HEK293T (cell line): ENCODE measurements around the gene MYO1B.

ENCODE experiments used
- BHLHE40 ChIP-seq: fragments of 450-650 bp; IDR thresholded peaks from 2 replicates; pipeline ENCODE4 v1.6.1; 2016; ENCODE audit warnings: mild to moderate bottlenecking, moderate library complexity, borderline replicate concordance
- CTBP1 ChIP-seq: fragments of 450-650 bp; IDR thresholded peaks from 2 replicates; pipeline ENCODE4 v1.6.1; 2016; ENCODE audit warnings: borderline replicate concordance
- FOXK2 ChIP-seq: fragments of 450-650 bp; IDR thresholded peaks from 2 replicates; pipeline ENCODE4 v1.6.1; 2016; ENCODE audit warnings: mild to moderate bottlenecking
- FOXM1 ChIP-seq: fragments of 450-650 bp; IDR thresholded peaks from 2 replicates; pipeline ENCODE4 v1.6.1; 2017; ENCODE audit warnings: mild to moderate bottlenecking, borderline replicate concordance
- L3MBTL2 ChIP-seq: fragments of 450-650 bp; conservative IDR thresholded peaks from 2 replicates; pipeline ENCODE4 v1.6.1; 2016; ENCODE audit warnings: mild to moderate bottlenecking
- SP1 ChIP-seq: fragments of 450-650 bp; IDR thresholded peaks from 2 replicates; pipeline ENCODE4 v1.6.1; 2017
- SUZ12 ChIP-seq: fragments of 450-650 bp; IDR thresholded peaks from 2 replicates; pipeline ENCODE4 v1.6.1; 2016; ENCODE audit warnings: mild to moderate bottlenecking
- TARDBP ChIP-seq: fragments of 450-650 bp; IDR thresholded peaks from 2 replicates; pipeline ENCODE4 v1.6.1; 2016

DNA sequence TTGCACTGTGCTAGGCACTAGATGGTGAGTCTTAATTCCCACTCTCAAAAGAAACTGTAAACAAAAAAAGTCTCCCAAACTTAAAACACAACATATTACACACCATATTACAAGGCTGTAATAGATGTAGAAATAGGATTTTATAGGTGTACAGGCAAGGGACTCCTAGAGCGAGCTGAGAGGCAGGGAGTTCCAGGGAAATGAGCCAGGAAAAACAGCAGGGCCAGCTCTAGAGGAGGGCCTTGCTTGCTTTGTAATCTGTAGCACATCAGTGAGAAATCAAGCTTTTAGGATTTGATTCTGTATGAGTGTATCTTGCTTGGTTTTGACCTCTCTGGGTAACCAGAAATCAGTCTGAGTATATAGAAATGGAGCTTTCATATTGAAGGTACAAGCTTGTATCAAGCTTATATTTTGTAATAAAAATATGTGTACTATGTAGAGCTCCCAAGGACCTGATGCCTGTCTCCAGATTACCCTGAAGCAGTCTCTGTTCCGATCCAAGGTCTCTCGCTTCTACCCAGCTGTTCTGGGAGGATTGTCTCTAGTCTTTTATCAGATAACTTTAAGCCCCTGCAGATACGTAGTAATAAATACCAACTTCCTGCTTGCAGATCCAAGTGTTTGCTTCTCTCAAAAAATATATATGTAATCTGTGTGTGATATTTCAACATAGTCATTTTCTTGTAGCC, 73.0 kb downstream of the MYO1B start:
- TF ChIP-seq FOXK2, result no peak
- TF ChIP-seq SP1, result no peak
- no peak for TF ChIP-seq BHLHE40
- no peak for TF ChIP-seq CTBP1
- TF ChIP-seq L3MBTL2, result no peak
- TF ChIP-seq TARDBP, result no peak
- TF ChIP-seq SUZ12, result no peak
- no peak for TF ChIP-seq FOXM1
